GM18861 (cell line): ENCODE results near the gene RNFT2.
A peak's percentile ranks its signal among the peaks of the same experiment; 100 is the strongest.
"Not testable (repeated sequence)": the region's sequence is repeated elsewhere in the genome, so short reads cannot be mapped to it uniquely, and the experiment has no call there.

ENCODE experiments used
- ATAC-seq: cut with Tn5 transposase; IDR thresholded peaks from one replicate; pipeline ENCODE4 v1.9.1; 2021; ENCODE audit not compliant: unreplicated experiment

The RNFT2 gene

GRCh38 chr12:116792403-116792802 is 54.3 kb downstream of the RNFT2 start:
- no peak for ATAC-seq

GRCh38 chr12:116794725-116795124 is 56.6 kb downstream of the RNFT2 start:
- no peak for ATAC-seq

- no peak for ATAC-seq
Measured at GRCh38 chr12:116797885-116798284, 59.8 kb downstream of the RNFT2 start.

GRCh38 chr12:116798719-116799118 is 60.6 kb downstream of the RNFT2 start:
- ATAC-seq: no peak

GRCh38 chr12:116799955-116800354 is 61.8 kb downstream of the RNFT2 start:
- no peak for ATAC-seq

GRCh38 chr12:116800918-116801317 is 62.8 kb downstream of the RNFT2 start:
- no peak for ATAC-seq

GRCh38 chr12:116802018-116802417 is 63.9 kb downstream of the RNFT2 start:
- no peak for ATAC-seq

GRCh38 chr12:116803013-116803736 is 65.1 kb downstream of the RNFT2 start:
- ATAC-seq: peak; percentile 66

GRCh38 chr12:116804051-116804450 is 65.9 kb downstream of the RNFT2 start:
- ATAC-seq: no peak

GRCh38 chr12:116806845-116807440 is 68.8 kb downstream of the RNFT2 start:
- ATAC-seq: no peak

- ATAC-seq: no peak
Measured at GRCh38 chr12:116807546-116807945, 69.4 kb downstream of the RNFT2 start.

GRCh38 chr12:116808113-116809105 is 70.3 kb downstream of the RNFT2 start:
- ATAC-seq: no peak

- no peak for ATAC-seq
Measured at GRCh38 chr12:116812238-116812637, 74.1 kb downstream of the RNFT2 start.

GRCh38 chr12:116813271-116814041 is 75.3 kb downstream of the RNFT2 start:
- ATAC-seq: no peak

GRCh38 chr12:116814766-116815165 is 76.7 kb downstream of the RNFT2 start:
- not testable (repeated sequence) for ATAC-seq

GRCh38 chr12:116818341-116818856 is 80.3 kb downstream of the RNFT2 start:
- ATAC-seq: no peak

GRCh38 chr12:116818948-116819832 is 81.1 kb downstream of the RNFT2 start:
- ATAC-seq: peak; percentile 84

GRCh38 chr12:116820064-116820656 is 82.0 kb downstream of the RNFT2 start:
- ATAC-seq: no peak

- ATAC-seq: no peak
Measured at GRCh38 chr12:116821291-116821690, 83.2 kb downstream of the RNFT2 start.
